Left lung (tissue), 10 donors: Measurements from ENCODE around the gene LTBP1. TPM values are rescaled to one million over a fixed set of nuclear protein-coding genes. Genes with fewer than 3 reads are reported as not detected.

ENCODE experiments used
- ATAC-seq: fragments of 200-7000 bp; cut with Tn5 transposase; one replicate; pipeline ENCODE4 v1.9.1; 2020; ENCODE audit warnings: moderate library complexity
- DNase-seq, 4 donors: peaks; one replicate each; pipeline ENCODE4 v3.0.0-alpha.2; 2013 to 2020
- H3K27ac ChIP-seq, 2 donors: fragments of 200-600 bp; sonication (generic) in 1 of 2; one replicate each; pipeline versions ENCODE4 v1.5.0 to v1.8.0; 2020 to 2021
- H3K27me3 ChIP-seq, 2 donors: fragments of 200-600 bp; sonication (generic) in 1 of 2; one replicate each; pipeline versions ENCODE4 v1.5.0 to v1.8.0; 2020 to 2021
- H3K36me3 ChIP-seq, 2 donors: fragments of 200-600 bp; sonication (generic) in 1 of 2; one replicate each; pipeline versions ENCODE4 v1.5.0 to v1.8.0; 2020 to 2021
- H3K4me1 ChIP-seq, 2 donors: fragments of 200-600 bp; one replicate each; pipeline ENCODE4 v1.8.0; 2021
- H3K4me3 ChIP-seq, 2 donors: fragments of 200-600 bp; sonication (generic) in 1 of 2; one replicate each; pipeline versions ENCODE4 v1.5.0 to v1.8.0; 2020 to 2021; ENCODE audit warnings: mild to moderate bottlenecking in 1 of 2
- H3K9me3 ChIP-seq, 2 donors: fragments of 200-600 bp; sonication (generic) in 1 of 2; one replicate each; pipeline versions ENCODE4 v1.5.0 to v1.8.0; 2020 to 2021
- intact Hi-C, 2 donors: fragments of 100-400 bp; cut with DNase I; formaldehyde crosslinking; loops; one replicate each; pipeline versions ENCODE4 v1.11.2 to v1.14.2; 2022
- polyA plus RNA-seq, 6 donors: library from polyadenylated mRNA; unstranded; fragments of 120-200 nt; gene quantifications; one replicate each; pipeline ENCODE4 v1.2.1, GENCODE V29; 2013; ENCODE audit not compliant: insufficient read length in 6 of 6
- total RNA-seq, 2 donors: library from RNA; stranded (reverse); fragmentation: NEBNext Ultra II Directional; extraction: Animal tissue kit (Norgen Biotek cat#: 25700); gene quantifications; one replicate each; pipeline ENCODE4 v1.2.1, GENCODE V29; 2021
- TF ChIP-seq, protein P1 (sequence below), 2 donors: fragments of 200-600 bp; sonication (generic) in 1 of 2; IDR thresholded peaks; one replicate each; pipeline versions ENCODE4 v1.5.0 to v1.8.0; 2021; ENCODE audit warnings: antibody characterized with exemption in 2 of 2
- donor health status: DM: no; HTN: yes; CAD: no.
- donor health status: DM: no; HTN: no; CAD: no.

Gene LTBP1
- total and polyA plus RNA-seq, 8 donors, result 35.4 to 81.2 (median 50.9) TPM

DNA sequence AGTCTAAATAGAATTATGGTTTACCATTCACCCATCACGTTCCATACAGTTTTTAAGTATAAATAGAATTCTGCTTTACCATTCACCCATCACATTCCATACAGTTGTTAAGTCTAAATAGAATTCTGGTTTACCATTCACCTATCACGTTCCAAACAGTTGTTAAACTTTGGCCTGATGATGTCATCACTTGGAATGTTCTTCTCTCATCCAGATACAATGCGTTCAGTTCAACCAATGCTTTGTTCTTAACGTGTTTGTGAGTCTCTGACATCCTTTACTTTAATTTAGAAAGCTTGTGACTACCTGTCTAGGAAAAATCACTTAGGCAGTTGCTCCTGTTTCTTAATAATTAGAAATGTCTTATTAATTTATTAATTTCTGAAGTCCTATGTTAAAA is 293.4 kb downstream of the LTBP1 start:
- Histone ChIP-seq H3K27ac (no peak overlapping the region), H3K27me3 (no peaks in the 10 kb centered on the region), H3K4me1 (no peaks in the 10 kb centered on the region), H3K4me3 (no peak overlapping the region), H3K36me3 (no peaks in the 10 kb centered on the region), H3K9me3 (no peaks in the 10 kb centered on the region)
- ATAC-seq, result no peak
- no peak for DNase-seq
- TF ChIP-seq, protein P1, sequence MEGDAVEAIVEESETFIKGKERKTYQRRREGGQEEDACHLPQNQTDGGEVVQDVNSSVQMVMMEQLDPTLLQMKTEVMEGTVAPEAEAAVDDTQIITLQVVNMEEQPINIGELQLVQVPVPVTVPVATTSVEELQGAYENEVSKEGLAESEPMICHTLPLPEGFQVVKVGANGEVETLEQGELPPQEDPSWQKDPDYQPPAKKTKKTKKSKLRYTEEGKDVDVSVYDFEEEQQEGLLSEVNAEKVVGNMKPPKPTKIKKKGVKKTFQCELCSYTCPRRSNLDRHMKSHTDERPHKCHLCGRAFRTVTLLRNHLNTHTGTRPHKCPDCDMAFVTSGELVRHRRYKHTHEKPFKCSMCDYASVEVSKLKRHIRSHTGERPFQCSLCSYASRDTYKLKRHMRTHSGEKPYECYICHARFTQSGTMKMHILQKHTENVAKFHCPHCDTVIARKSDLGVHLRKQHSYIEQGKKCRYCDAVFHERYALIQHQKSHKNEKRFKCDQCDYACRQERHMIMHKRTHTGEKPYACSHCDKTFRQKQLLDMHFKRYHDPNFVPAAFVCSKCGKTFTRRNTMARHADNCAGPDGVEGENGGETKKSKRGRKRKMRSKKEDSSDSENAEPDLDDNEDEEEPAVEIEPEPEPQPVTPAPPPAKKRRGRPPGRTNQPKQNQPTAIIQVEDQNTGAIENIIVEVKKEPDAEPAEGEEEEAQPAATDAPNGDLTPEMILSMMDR (IDR thresholded peaks at IDR 0.05), result no peak
- intact Hi-C loops, result no loop called here

DNA sequence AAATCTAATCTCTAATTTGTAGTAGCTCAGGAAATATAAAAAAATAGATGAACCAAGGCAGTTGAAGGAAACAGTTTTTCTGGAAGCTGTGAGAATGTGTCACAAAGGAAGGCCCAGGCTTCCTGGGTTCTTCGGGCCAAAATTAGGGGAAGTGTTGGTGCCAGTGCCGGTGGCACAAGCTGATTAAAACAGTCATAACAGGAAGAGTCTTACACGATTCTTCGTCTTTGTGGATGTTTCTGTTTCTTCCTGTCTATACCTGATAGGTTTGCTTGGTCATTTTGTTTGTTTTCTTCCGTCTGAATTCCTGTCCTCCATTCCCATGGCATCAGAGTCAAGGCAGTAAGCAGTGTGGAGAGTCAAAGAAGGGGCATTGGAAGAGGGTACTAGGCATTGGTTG is 294.3 kb downstream of the LTBP1 start:
- TF ChIP-seq, protein P1 (IDR thresholded peaks at IDR 0.05), result no peak
- H3K9me3 ChIP-seq, result no peaks in the 10 kb centered on the region
- H3K36me3 ChIP-seq, result no peaks in the 10 kb centered on the region
- no peaks in the 10 kb centered on the region for H3K27me3 ChIP-seq
- no peak overlapping the region for H3K27ac ChIP-seq
- H3K4me3 ChIP-seq, result no peak overlapping the region
- ATAC-seq, result no peak
- no peak for DNase-seq
- no peaks in the 10 kb centered on the region for H3K4me1 ChIP-seq
- intact Hi-C loops, result no loop called here

DNA sequence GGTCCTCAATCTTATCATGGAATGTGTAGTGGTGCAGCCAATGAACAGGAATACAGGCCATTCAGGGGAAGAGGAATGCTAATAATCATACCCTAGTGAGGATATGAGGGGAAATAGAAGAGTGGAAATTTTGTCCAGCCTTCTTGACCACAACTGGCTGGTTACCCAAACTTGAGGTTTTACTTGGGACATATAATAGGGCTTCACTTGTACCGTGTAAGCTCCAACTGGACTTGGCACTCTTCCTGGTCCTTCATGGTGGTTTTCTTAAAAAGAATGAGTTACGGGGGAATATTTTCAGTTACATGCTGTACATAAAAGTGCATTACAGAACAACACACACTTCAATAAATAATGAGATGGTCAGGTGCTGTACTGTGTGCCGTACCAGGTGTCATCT is 294.8 kb downstream of the LTBP1 start:
- H3K4me3 ChIP-seq, result no peak overlapping the region
- no peaks in the 10 kb centered on the region for H3K9me3 ChIP-seq
- no peaks in the 10 kb centered on the region for H3K36me3 ChIP-seq
- no peak for ATAC-seq
- no peak overlapping the region for H3K27ac ChIP-seq
- intact Hi-C loops, result no loop called here
- no peaks in the 10 kb centered on the region for H3K4me1 ChIP-seq
- DNase-seq, result no peak
- TF ChIP-seq, protein P1 (IDR thresholded peaks at IDR 0.05), result no peak
- H3K27me3 ChIP-seq, result no peaks in the 10 kb centered on the region

DNA sequence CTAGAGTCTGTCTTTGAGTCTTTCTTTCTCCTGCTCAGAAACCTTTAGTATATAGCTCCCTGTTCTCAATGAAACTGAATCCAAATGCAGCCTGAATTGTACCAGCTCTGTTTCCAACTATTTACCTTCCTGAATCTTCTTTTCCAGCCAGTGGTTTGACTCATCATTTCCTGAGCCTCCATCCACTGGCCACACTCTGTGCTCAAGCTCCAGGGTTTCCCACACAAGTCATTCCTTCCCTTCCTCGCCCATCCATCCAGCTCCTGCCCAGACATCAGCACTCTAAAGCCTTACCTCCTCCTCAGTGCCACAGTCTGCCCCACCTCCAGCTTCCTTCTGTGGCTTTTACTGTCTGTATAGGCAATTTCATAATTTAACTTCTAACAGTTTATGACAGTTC is 296.1 kb downstream of the LTBP1 start:
- H3K27ac ChIP-seq, result no peak overlapping the region
- DNase-seq (no peak), ATAC-seq (peak; percentile 41)
- H3K9me3 ChIP-seq, result no peaks in the 10 kb centered on the region
- no peaks in the 10 kb centered on the region for H3K27me3 ChIP-seq
- TF ChIP-seq, protein P1 (IDR thresholded peaks at IDR 0.05), result no peak
- no peaks in the 10 kb centered on the region for H3K36me3 ChIP-seq
- intact Hi-C loops, result no loop called here
- H3K4me3 ChIP-seq, result no peak overlapping the region
- H3K4me1 ChIP-seq, result no peaks in the 10 kb centered on the region

DNA sequence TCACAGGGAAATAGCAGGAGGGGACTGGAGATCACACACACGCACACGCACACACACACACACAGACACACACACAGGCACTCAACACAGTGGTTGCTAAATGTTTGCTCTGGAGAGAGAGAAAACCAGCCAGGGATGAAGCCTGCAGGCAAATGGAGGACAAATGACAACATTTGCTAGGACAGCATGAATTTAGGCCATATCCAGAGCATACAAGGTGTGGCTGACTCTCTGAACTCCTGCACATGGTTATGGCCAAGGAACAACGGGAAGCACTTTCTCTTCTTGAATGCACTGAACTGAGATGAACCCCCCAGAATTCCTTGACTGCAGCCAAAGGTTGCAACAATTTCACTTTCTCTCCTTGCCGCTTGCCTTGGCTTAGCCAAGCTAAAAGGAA is 299.7 kb downstream of the LTBP1 start:
- TF ChIP-seq, protein P1 (IDR thresholded peaks at IDR 0.05), result no peak
- intact Hi-C loops, result no loop called here
- no peak for DNase-seq
- no peaks in the 10 kb centered on the region for H3K9me3 ChIP-seq
- no peak overlapping the region for H3K27ac ChIP-seq
- H3K4me3 ChIP-seq, result no peak overlapping the region
- no peaks in the 10 kb centered on the region for H3K27me3 ChIP-seq
- H3K36me3 ChIP-seq, result no peaks in the 10 kb centered on the region
- no peaks in the 10 kb centered on the region for H3K4me1 ChIP-seq
- no peak for ATAC-seq
